AG09319 (cell line): ENCODE results near the gene EFCAB6.

Experiments used
- DNase-seq: peaks from one replicate; pipeline ENCODE4 v3.0.0-alpha.2; 2010; ENCODE audit warnings: low read depth; ENCODE audit errors: extremely low read depth
- CTCF ChIP-seq: IDR thresholded peaks from 2 replicates; pipeline ENCODE4 v1.5.1; 2011; ENCODE audit warnings: low read depth, mild to moderate bottlenecking, inconsistent platforms, low read length, moderate library complexity

Gene EFCAB6

GRCh38 chr22:43542681-43543521 lies 269.2 kb downstream of the EFCAB6 start:
- DNase-seq = no peak
- TF ChIP-seq CTCF = no peak

- DNase-seq = no peak
- no peak for TF ChIP-seq CTCF
Measured at GRCh38 chr22:43541462-43542407, 270.4 kb downstream of the EFCAB6 start.

- no peak for TF ChIP-seq CTCF
- DNase-seq = no peak
Measured at GRCh38 chr22:43541022-43541421, 271.1 kb downstream of the EFCAB6 start.

- no peak for TF ChIP-seq CTCF
- DNase-seq = no peak
Measured at GRCh38 chr22:43540529-43540923, 271.6 kb downstream of the EFCAB6 start.

- no peak for DNase-seq
- no peak for TF ChIP-seq CTCF
Measured at GRCh38 chr22:43539572-43540528, 272.3 kb downstream of the EFCAB6 start.

- no peak; the same call in 1 of the 2 replicates for TF ChIP-seq CTCF
Measured at GRCh38 chr22:43537019-43537585, 275.0 kb downstream of the EFCAB6 start.

More at GRCh38 chr22:43537019-43537585, 275.0 kb downstream of the EFCAB6 start:
- no peak for DNase-seq
